Heart left ventricle (tissue), 13 donors: ENCODE data around the gene COX15.

Experiments used
- POLR2A ChIP-seq, 2 donors: fragments of 450-650 bp; IDR thresholded peaks; one replicate each; pipeline ENCODE4 v1.6.1; 2017; ENCODE audit warnings: antibody characterized with exemption in 2 of 2, mild to moderate bottlenecking in 2 of 2, moderate library complexity in 2 of 2
- TF ChIP-seq, protein P1 (sequence below), 12 donors: fragments of 200-600 bp; sonication (generic) in 4 of 12; IDR thresholded peaks; one replicate each; pipeline versions ENCODE4 v1.5.0 to v1.8.0; 2018 to 2022; ENCODE audit warnings: antibody characterized with exemption in 12 of 12, mild to moderate bottlenecking in 5 of 12
- donor health status: ischemic (EF 13 %, LVEDD 7.1; RV severe dilation, severe dysfunction).
- donor health status: DM: no; HTN: yes; CAD: no.
- donor health status: DM: no; HTN: no; CAD: no.
- donor health status: ischemic (EF 25% LVEDD 6.9; RV normal size, moderate dysfunction).
- donor health status: ischemic (EF 25% LVEDD 5.7; RV mildly dilated, moderate dysfunction).
- donor health status: ischemic (EF 35%, LVEDD 5.7; RV mildly dilated, moderate dysfunction).
- donor health status: nonischemic (EF 11% LVEDD 7.7; RV severe dilation, severe dysfunction).
- donor health status: DM: yes; HTN: yes; CAD: no.
- donor health status: PGD.
- donor health status: ischemic (EF 29% LVEDD 5.4; RV normal size, mild dysfunction).
- donor health status: nonischemic (EF 23%, LVEDD 6.1; RV moderate dilation, normal function).

DNA sequence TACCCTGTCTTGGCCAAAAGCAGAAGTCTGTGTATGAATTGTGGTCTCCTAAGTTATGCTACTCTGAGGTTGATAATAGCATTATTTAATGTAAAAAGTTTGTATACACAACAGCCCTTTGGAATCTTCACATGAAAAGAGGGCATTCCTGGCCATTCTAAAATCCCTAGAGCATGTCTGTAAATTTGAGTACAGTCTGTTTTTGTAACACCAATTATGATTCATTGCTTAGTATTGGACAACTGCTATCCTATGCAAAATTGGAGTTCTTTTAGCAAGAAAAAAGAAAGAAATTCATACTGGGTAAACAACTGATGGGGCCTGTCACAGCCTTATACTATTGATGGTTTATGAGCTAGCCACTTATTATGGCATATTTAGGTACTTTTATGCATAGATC lies 10.3 kb upstream of the COX15 start:
- TF ChIP-seq, protein P1, sequence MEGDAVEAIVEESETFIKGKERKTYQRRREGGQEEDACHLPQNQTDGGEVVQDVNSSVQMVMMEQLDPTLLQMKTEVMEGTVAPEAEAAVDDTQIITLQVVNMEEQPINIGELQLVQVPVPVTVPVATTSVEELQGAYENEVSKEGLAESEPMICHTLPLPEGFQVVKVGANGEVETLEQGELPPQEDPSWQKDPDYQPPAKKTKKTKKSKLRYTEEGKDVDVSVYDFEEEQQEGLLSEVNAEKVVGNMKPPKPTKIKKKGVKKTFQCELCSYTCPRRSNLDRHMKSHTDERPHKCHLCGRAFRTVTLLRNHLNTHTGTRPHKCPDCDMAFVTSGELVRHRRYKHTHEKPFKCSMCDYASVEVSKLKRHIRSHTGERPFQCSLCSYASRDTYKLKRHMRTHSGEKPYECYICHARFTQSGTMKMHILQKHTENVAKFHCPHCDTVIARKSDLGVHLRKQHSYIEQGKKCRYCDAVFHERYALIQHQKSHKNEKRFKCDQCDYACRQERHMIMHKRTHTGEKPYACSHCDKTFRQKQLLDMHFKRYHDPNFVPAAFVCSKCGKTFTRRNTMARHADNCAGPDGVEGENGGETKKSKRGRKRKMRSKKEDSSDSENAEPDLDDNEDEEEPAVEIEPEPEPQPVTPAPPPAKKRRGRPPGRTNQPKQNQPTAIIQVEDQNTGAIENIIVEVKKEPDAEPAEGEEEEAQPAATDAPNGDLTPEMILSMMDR (IDR thresholded peaks at IDR 0.05), result no peak
- TF ChIP-seq POLR2A (IDR thresholded peaks at IDR 0.05), result no peak
